T-helper 2 cell treated with Interferon-gamma antibody and Interleukin-4, amounts not matched to agents 100 ng/mL and 5 ng/mL, for 36 hours (primary cell): ENCODE results near the gene N4BP3. TPM values are rescaled to one million over a fixed set of nuclear protein-coding genes. Genes with fewer than 3 reads are reported as not detected.

ENCODE experiments used
- intact Hi-C: fragments of 100-400 bp; cut with micrococcal nuclease; formaldehyde crosslinking; loops from one replicate; pipeline ENCODE4 v1.15.1; 2023
- total RNA-seq: library from RNA; stranded (reverse); gene quantifications from 2 replicates; pipeline ENCODE4 v1.2.3, GENCODE V29; 2022

N4BP3 gene
- total RNA-seq, 1 donor from 2014 or later = 2.3 TPM

- intact Hi-C loops = no loop called here
Observed at GRCh38 chr5:178098685-178099084, 14.6 kb upstream of the N4BP3 start.

DNA sequence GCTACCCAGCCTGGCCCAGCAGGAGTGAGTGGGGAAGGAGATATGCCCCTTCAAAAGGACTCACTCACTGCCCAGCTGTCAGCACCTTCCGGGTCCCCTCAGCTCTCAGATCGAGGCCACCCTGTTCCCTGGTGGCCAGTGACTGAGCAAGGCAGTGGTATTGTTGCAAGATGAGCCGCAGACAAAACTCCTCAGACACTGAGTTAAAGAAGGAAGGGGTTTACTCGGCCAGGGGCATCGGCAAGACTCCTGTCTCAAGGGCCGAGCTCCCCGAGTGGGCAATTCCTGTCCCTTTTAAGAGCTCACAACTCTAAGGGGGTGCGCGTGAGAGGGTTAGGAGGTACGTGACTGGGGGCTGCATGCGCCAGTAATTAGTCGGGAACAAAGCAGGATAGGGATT, 9.7 kb upstream of the N4BP3 start:
- intact Hi-C loops = no loop called here

DNA sequence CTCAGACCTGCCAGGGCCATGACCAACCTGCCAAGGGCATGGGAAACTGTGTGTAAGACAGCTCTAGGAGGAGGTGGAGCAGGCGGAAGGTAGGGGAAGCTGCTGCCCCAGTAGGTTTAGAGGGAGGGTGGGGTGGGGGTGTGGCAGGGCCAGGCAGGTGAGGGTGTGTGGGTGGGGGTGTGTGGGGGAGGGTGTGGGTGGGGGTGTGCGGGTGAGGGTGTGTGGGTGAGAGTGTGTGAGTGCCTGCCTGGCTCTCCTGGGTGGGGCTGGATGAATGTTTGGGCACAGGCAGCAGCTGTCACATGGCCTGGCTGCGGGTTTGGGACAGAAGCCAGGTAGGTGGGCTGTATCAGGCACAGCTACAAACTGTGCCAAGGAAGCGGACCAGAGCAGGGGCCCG, 8.8 kb upstream of the N4BP3 start:
- intact Hi-C loops = no loop called here

- intact Hi-C loops = no loop called here
Observed at GRCh38 chr5:178106086-178106485, 7.2 kb upstream of the N4BP3 start.

DNA sequence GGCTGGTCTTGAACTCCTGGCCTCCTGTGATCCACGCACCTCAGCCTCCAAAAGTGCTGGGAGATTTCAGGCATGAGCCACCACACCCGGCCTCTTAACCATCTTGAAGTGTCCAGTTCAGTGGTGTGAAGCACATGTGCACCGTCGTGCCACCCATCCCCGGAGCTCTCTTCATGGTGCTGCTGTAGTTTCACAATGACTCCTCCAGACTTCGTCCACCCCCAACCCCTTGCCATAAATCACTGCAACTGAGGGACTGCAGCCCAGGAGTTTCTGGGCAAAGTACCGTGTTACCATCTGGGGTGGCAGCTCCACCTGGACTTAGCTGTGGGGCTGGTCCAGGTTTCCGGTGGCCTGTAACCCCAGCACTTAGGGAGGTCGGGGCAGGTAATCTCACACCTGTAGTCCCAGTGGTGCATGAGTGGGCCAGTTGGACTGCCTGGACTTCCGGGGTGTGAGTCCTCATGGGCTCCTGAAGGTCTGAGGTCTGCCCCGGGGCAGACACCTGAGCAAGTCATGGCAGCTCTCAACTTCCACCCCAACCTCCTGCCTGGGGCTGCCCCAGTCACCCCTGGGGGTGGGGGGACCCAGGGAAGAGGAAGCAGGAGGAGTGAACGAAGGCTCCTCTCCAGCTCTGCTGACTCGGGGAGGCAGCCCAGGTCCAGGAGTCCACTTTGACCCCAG, 6.6 kb upstream of the N4BP3 start:
- intact Hi-C loops = no loop called here

DNA sequence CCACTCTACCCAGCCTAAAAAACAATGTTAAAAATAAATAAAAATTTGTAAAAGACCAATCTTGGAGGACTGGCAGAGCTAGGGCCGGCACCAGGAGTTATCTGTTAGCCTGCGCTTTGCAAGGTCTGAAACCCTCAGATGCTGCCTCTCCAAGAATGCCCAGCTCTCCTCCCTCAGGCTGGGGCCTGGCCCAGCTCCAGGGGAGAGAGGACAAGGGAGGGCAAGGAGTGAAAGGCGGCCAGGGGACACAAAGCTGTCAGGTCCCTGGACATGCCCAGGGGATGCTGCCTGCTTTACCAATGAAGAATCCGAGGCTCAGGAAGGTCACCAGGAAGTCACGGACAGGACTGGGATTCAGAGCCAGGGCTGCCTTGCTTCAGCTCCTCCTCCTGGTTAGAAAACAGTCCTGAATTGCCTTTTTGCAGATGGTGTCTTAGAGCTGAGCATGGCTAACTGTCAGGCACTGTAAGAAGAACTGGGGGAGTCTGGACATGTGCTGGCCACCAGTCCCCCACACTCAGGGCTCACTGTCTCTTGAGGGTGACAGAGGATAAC, 5.5 kb upstream of the N4BP3 start:
- intact Hi-C loops = no loop called here

- intact Hi-C loops = no loop called here
Observed at GRCh38 chr5:178108446-178108845, 4.9 kb upstream of the N4BP3 start.

DNA sequence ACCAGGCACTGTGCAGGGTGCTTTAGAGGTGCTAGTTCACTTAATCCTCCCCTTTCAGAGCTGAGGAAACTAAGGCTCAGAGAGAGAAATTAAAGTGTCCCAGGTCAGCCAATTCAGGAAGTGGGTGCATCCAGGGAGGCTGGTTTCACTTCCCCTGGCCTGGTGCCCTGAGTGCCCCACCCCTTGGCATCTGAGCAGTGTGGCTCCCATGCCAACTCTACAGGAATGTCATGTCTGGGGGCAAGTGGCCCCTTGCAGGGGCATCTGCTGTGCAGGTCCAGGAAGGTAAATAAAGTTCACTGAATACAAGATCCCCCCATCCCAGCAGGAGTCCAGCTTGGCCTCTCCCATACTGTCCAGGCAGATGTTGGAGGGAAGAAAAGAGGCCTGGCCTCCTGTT, 4.4 kb upstream of the N4BP3 start:
- intact Hi-C loops = no loop called here

DNA sequence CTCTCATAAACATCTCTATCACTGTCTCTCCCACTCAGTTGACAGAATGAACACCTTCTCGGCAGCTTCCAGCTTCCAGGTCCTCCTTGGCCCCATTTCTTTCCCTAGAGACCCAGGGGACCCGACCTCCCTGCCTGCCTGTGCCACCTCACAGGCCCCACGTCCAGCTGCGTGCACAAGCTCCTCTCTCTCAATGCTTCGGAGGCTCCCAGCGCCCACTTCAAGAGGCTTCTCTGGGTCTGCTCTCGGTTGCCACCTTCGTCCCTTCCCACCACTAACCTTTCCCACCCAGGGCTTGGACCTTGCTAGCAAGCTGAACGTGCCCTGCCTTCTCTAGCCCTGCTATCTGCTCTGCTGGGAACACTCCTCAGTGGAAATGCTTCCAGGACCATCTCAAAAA, 2.8 kb upstream of the N4BP3 start:
- intact Hi-C loops = no loop called here

DNA sequence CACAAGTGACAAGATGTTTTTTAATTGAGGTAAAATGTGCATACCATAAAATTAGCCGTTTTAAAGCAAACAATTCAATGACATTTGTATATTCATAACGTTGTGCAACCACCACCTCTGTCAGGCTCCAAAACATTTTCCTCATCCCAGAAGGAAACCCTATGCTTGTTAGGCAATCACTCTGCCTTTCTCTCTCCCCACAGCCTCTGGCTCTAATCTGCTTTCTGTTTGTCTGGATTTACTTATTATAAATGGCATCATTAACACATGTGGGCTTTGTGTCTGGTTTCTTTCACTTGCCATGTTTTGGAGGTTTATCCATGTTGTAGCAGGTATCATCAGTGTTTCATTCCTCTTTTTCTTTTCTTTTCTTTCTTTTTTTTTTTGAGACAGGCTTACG, 1.4 kb upstream of the N4BP3 start:
- intact Hi-C loops = loop anchor here (2.0 kb wide), 1 partner anchor 19 kb away; the partner anchor contains the start of gene RMND5B

DNA sequence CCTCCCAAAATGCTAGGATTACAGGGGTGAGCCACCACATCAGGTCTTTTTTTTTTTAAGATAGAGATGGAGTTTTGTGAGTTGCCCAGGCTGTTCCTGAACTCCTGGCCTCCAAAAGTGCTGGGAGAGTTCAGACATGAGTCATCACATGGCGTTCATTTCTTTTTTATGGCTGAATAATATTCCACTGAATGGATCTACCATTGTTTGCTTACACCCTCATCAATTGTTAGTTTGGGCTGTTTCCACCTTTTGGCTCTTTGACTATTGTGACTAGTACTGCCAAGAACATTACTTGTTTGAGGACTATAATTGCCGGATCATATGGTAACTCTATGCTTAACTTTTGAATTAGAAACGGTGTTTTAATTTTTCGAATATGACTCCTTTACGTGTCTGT, 787 bp upstream of the N4BP3 start:
- intact Hi-C loops = loop anchor here (2.0 kb wide), 1 partner anchor 18 kb away; the partner anchor contains the start of gene RMND5B

- intact Hi-C loops = loop anchor here (1.0 to 2.0 kb wide), 4 partner anchors 7 to 90 kb away; partner anchors contain the start of genes HNRNPAB and RMND5B
Observed at GRCh38 chr5:178113841-178114324, 551 bp downstream of the N4BP3 start.

DNA sequence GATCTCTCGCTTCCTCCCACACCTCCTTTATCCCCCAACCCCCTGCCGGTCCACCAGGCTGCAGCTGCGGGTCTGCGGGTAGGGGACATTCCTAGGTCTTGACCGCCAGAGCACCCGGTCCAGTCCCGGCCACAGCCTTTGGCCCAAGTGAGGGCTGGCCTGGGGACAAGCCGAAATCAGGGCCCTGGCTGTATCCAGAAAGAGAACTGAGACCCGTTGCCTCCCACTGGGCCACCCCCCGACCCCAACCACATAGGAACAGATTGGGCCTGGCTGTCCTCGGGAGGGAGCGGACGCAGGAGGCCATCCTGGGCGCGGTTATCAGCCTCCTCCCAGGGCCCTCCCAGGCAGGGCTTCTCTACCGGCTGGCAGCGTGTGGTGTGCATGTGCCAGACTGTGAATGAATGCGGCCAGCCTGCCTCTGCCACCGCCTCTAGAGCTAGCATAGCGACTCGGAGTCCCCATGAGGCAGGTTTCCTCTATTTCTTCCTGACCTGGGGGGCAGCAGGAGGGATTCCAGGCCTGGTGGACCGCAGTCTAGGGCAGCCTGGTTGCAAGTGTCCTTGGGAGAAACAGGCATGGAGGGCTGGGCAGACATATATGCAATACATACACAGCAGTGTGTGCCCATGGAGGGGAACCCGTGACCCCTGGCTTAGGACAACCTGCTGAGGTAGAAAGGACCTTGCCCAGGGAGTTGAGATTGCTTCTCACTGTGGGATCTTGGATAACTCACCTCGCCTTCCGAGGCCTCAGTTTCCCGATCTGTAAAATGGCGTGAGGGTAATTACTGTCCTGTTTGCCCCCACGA, 1.2 kb downstream of the N4BP3 start:
- intact Hi-C loops = no loop called here

- intact Hi-C loops = no loop called here
Observed at GRCh38 chr5:178115136-178115813, 1.9 kb downstream of the N4BP3 start.

- intact Hi-C loops = no loop called here
Observed at GRCh38 chr5:178115814-178116142, 2.4 kb downstream of the N4BP3 start.

DNA sequence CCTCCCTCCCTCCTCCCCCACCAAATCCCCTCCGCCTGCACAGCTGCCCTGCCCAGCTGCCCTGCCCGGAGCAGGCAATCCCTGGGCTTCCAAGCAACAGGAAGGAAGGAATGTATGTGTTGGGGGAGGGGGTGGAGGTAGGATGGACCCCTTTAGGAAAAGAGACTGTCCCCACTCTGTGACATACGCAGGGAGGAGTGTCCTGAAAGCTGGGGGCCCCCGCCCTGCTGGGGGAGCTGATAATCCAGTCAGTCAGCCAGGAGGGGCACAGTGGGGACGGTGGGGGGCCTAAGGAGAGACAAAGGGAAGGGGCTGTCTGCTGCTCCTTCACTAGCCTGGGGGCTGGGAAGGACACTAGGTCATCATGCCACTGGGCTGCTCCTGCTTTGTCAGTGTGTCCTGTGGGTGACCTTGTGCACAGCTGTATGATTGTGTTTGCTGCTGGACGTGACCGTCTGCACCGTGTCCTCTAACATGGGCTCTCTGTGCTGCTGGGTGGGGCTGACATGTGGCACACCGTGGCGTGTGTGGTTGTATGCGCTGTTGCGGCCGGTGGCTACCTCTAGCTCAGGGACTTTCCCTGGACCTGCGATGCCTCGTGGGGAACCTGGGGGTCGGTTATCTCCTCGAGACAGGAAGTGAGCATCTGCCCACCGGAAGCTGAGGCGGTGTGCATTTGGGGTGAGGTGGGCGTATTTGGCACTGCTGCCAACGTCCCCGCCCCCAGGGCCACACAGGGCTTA, 3.0 kb downstream of the N4BP3 start:
- intact Hi-C loops = no loop called here

GRCh38 chr5:178117923-178118701, 4.8 kb downstream of the N4BP3 start:
- intact Hi-C loops = no loop called here

DNA sequence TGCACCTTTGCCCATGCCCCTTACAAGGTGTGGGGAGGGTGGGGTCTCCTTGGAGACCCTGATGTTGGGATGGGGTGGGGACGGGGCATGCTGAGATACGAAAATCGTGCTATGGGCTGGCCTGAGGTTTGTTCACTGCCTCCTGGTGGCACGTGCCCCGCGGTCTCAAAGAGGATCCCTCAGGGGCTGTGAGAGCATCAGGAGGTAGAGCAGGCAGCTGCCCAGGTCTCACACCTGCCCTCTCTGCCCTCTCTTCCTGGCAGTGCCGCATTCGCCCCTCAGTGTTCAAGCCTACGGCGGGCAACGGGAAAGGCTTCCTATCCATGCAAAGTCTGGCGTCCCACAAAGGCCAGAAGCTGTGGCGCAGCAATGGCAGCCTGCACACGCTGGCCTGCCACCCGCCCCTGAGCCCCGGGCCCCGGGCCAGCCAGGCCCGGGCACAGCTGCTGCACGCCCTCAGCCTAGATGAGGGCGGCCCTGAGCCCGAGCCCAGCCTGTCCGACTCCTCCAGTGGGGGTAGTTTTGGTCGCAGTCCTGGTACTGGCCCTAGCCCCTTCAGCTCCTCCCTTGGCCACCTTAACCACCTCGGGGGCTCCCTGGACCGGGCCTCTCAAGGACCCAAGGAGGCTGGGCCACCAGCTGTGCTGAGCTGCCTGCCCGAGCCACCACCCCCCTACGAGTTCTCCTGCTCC, 6.7 kb downstream of the N4BP3 start:
- intact Hi-C loops = no loop called here

GRCh38 chr5:178120607-178121357, 7.5 kb downstream of the N4BP3 start:
- intact Hi-C loops = loop anchor here (1.0 kb wide), 2 partner anchors 7 to 10 kb away; partner anchors contain the start of gene N4BP3
